PC-3 (cell line): ENCODE results near the gene ADAMTS13.

Source experiments
- EZH2 ChIP-seq: fragments of 300-600 bp; sonication (generic); IDR thresholded peaks from one replicate; pipeline ENCODE4 v1.6.1; 2017; ENCODE audit warnings: antibody characterized with exemption, mild to moderate bottlenecking, low read length; ENCODE audit not compliant: unreplicated experiment
- EZH2phosphoT487 ChIP-seq: fragments of 300-600 bp; sonication (generic); IDR thresholded peaks from 2 replicates; pipeline ENCODE4 v1.6.1; 2018; ENCODE audit warnings: mild to moderate bottlenecking, antibody characterized with exemption, low read length, borderline replicate concordance

GRCh38 chr9:133393399-133393798 lies 28.8 kb upstream of the ADAMTS13 start:
- TF ChIP-seq EZH2 (no peak), EZH2phosphoT487 (no peak)
